ENCODE results near the gene PIP5K1A. TPM values are rescaled to one million over a fixed set of nuclear protein-coding genes. Genes with fewer than 3 reads are reported as not detected.

Gene PIP5K1A
- total and polyA plus RNA-seq, 9 of the 15 experiments (the other 6 are each of a cell fraction or from before 2014, with no cell fraction given), result 1.9 to 42.4 (median 18.8) TPM

- CTCF ChIA-PET (ENCODE audit: low intra/inter-chr PET ratio), result interaction anchor here (1.5 kb wide), 1 partner anchor 57 kb away, joined by 3 read pairs; the partner anchor contains the start of gene PSMD4
- Histone ChIP-seq H3K4me3 (peak overlapping the region; percentile 56), H3K36me3 (ENCODE audit: control insufficient read depth, insufficient read depth, low read length) (peaks cover 12% of the 10 kb centered on the region; the same call in 2 of the 3 replicates), H3K9ac (ENCODE audit: insufficient read depth in 1 of 2, low read depth in 2 of 2, low read length in 2 of 2) (peak overlapping the region; percentile 81 to 97; a peak in 3 of 4 replicates), H3K4me2 (ENCODE audit: insufficient read depth, low read length) (peak overlapping the region; percentile 83), H3K9me3 (replicated peaks; ENCODE audit: control insufficient read depth, insufficient read depth, low read depth, low read length) (no peaks in the 10 kb centered on the region), H3K4me1 (replicated peaks in 1 of 2; ENCODE audit: control insufficient read depth in 2 of 2, insufficient read depth in 2 of 2, low read length in 2 of 2) (peaks cover 11 to 15% of the 10 kb centered on the region in 2 experiments; a peak in 4 of 5 replicates), H3K27me3 (ENCODE audit: control insufficient read depth in 2 of 2, insufficient read depth in 2 of 2, low read length in 2 of 2) (no peaks in the 10 kb centered on the region), H4K20me1 (replicated peaks; ENCODE audit: control insufficient read depth, insufficient read depth, low read length) (no peaks in the 10 kb centered on the region), H3K79me2 (ENCODE audit: control insufficient read depth, insufficient read depth, low read length) (peaks cover 36% of the 10 kb centered on the region), H2AFZ (ENCODE audit: low read depth, low read length) (peak overlapping the region; percentile 91), H3K9me1 (ENCODE audit: control insufficient read depth, insufficient read depth, low read length) (no peaks in the 10 kb centered on the region), H3K27ac (ENCODE audit: extremely low read depth, low read depth, low read length) (peak overlapping the region; percentile 81)
- peak in 1 of 4 experiments; percentile 38 for DNase-seq (ENCODE audit: extremely low read depth in 1 of 4, low spot score in 3 of 4)
- intact Hi-C loops (cut with micrococcal nuclease), result loop anchor here (10.0 kb wide), 1 partner anchor 187 kb away; no protein-coding TSS in a partner anchor
- in situ Hi-C loops (cut with MboI), result no loop called here
- POLR2A ChIA-PET, result no interaction called here
- ATAC-seq, result no peak; the same call in 2 of the 3 replicates
- peak; percentile 26 for FAIRE-seq
- WGBS (ENCODE audit: insufficient coverage, low coverage, missing lambda C conversion rate), result 17% methylated on average over 10 of the region's 10 CpGs
- BruUV-seq (replicated peaks), result TSS peak; percentile 85
- TF ChIP-seq E2F4 (CRISPR knock-in tag; IDR thresholded peaks at IDR 0.05; ENCODE audit: low read depth), result no peak
- TF ChIP-seq EGR1 (conservative IDR thresholded peaks at IDR 0.05), result no peak
- TF ChIP-seq CUX1 (CRISPR knock-in tag; IDR thresholded peaks at IDR 0.05), result no peak
- TF ChIP-seq ZSCAN29 (IDR thresholded peaks at IDR 0.05), result no peak
- TF ChIP-seq HMG20A (CRISPR knock-in tag; conservative IDR thresholded peaks at IDR 0.05), result no peak
- no peak for TF ChIP-seq ZNF282 (CRISPR knock-in tag; IDR thresholded peaks at IDR 0.05)
- no peak for TF ChIP-seq HEY1 (CRISPR knock-in tag; IDR thresholded peaks at IDR 0.05; ENCODE audit: borderline replicate concordance)
- no peak for TF ChIP-seq SLC30A9 (CRISPR knock-in tag; IDR thresholded peaks at IDR 0.05)
- TF ChIP-seq C11orf30 (IDR thresholded peaks at IDR 0.05; ENCODE audit: low read depth), result no peak
- no peak for TF ChIP-seq MAX (CRISPR knock-in tag; IDR thresholded peaks at IDR 0.05)
- TF ChIP-seq TRIM28 (IDR thresholded peaks at IDR 0.05), result no peak
- TF ChIP-seq ARID3A (IDR thresholded peaks at IDR 0.05; ENCODE audit: borderline replicate concordance, low read depth, low read length), result no peak
- TF ChIP-seq LARP7 (IDR thresholded peaks at IDR 0.05), result no peak
- TF ChIP-seq POLR3G (IDR thresholded peaks at IDR 0.05; ENCODE audit: extremely low read depth, insufficient read length, insufficient replicate concordance), result no peak
- TF ChIP-seq KLF10 (CRISPR knock-in tag; IDR thresholded peaks at IDR 0.05), result no peak
- TF ChIP-seq HDAC3 (IDR thresholded peaks at IDR 0.05; ENCODE audit: borderline replicate concordance, partially characterized antibody), result peak; percentile 8
These were observed 494 bp upstream of the PIP5K1A start for GRCh38 chr1:151197863-151198253.

Data from K562 (cell line).